Middle frontal gyrus (tissue), 1 donor: ENCODE measurements around the gene ERG.

Source experiments
- DNase-seq: peaks from one replicate; pipeline ENCODE4 v3.0.0-alpha.2; 2015; ENCODE audit warnings: low spot score; ENCODE audit errors: extremely low spot score

The ERG gene

DNA sequence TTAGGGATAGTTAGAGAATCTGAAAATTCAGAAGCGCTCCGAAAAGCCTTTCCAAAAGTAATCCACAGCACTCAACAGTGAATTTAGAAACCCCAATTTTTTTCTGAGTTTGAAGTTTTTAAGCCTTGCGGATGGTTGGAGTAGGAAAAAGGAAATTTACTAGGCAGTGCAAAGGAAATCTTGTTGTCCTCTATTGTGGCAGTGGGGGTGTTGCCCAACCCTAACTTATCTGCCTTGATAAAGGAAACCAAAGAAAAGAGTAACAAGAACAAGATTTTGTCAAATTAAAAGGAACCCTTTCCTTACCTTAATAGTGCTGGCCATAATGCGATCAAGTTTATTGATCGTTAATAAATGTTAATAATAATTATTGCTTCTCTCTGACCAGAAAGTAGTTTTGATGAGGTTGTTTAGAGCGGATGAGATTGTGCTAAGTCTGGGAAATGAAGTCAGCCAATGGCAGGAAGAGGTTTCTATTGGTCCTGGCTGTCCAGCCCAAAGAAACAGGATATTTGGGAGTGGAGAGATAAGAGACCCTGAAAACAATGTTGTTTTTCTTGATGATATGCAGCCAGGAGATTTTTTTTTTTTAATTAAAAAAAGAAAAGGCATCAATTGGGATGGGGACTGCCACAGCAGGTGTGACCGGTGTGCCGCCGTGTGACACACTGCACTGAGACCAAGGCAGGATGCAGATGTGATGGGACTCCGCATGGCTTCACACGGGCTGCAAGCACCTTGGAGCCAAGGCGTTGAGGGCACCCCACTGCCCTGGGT lies at the start of gene ERG:
ERG (minus strand) TSS at position 421 of the 777 bp plus-strand sequence; CDS start at position 324, 97 bp downstream.
- no peak for DNase-seq

DNA sequence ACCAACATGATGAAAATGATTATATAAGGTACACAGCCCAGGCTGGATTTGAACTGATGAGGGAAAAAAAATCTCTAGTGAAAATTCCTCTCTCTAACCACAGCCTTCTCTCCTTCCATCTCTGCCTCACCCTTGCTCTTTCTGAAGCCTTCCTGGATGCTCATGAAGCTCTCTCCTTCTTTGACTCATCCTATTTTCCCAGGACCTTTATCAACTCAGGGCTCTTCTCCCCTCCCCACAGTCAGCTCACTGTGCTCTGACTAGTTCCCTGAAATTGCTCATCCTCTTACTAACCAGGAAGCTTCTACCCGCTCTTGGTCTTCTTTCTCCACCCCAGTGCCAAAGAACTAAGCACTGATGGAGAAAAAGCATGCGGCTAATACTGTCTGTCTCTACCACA lies 46.4 kb upstream of the ERG start:
- no peak for DNase-seq

- no peak for DNase-seq
These were observed 44.0 kb upstream of the ERG start for GRCh38 chr21:38542263-38542662.

GRCh38 chr21:38538353-38538752 lies 40.1 kb upstream of the ERG start:
- no peak for DNase-seq

DNA sequence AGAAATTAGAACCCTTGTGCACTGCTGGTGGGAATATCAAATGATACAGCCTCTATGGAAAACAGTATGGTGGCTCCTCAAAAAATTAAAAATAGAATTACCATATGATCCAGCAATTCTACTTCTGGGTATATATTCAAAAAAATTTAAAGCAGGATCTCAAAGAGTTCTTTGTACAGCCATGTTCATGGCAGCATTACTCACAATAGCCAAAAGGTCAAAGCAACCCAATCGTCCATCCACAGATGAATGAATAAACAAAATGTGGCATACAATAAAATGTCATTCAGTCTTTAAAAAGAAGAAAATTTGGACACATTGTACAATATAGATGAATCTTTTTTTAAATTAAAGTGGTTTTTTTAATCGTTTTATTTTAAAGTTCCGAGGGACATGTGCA lies 36.3 kb upstream of the ERG start:
- no peak for DNase-seq

GRCh38 chr21:38533887-38534286 lies 35.6 kb upstream of the ERG start:
- DNase-seq, result no peak

DNA sequence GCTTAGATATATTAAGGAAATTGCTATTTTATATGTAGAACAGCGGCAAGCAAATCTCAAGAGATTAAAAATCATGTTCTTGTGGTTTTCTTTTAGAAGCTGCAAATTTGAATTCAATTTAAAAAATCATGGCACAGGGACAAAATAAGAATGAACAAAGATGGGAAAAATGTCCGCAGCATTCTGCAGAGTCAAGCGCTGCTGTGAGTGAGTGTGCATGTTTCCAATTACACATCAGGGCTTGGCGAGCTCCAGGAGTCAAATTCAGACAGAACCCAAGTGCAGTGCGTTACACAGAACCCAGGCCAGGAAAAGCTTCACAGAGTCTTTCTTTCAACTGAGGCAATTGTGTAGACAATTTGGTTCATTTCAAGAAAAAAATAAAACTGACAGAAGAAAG lies 33.3 kb upstream of the ERG start:
- no peak for DNase-seq

GRCh38 chr21:38531039-38531541 lies 32.8 kb upstream of the ERG start:
- DNase-seq, result no peak

DNA sequence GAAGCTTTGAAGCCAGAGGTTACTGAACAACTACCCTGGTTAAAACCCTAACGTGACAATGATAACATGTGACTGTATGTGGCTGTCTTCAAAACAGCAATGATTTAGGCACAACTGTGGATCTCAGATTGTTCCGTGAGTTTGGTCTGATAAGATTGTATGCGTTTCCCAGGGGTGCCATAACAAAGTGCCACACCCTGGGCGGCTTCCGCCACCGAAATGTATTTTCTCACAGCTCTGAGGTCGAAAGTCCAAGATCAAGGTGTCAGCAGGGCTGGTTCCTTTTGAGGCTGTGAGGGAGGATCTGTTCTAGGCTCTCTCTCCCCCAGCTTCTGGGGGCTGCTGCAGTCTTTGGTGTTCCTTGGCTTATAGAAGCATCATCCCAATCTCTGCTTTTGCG lies 29.5 kb upstream of the ERG start:
- no peak for DNase-seq

- no peak for DNase-seq
These were observed 27.2 kb upstream of the ERG start for GRCh38 chr21:38525454-38525853.

DNA sequence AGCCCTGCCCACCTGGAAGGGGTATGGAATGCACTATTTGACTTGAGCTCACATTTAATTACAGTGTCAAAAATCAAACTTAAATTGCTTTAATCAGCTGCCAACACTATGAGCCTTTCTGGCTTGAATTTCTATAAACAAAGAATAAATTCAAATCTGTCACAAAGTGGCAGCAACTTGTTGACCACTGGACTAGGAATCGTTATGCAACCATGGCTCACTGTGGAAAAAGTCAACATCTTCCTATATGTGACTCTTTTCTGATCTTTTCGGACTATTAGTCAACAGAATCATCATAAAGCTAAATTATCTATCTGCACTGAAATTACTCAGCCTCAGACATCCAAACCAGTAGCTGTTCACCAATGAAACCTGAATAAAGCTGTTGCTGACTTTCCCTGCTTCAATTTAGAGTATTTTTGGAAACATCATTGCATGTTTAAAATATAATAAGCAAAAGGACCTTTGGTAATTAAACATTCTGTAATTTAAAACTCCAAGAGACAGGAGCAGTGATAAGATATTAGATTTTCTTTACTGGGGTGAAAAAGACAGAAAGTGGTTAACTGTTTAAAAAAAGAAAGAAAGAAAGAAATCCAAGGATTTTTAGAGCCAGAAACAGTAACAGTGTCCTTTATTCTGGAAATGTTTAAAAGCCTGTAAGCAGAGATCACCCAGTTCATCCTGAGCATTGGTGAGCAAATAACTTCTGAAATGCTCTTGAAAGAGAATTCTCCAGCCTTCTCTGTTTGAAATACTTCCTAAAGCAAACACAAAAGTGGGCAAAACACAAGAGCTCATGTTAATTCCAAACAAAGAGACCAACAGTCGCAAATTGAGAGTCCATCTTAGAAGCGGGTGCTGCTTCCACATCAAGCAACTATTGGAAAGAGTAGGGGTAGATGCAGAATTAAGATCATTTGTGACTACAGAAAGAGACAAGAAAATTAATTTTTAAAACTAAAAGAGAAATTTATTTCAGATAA lies 26.2 kb upstream of the ERG start:
- no peak for DNase-seq

DNA sequence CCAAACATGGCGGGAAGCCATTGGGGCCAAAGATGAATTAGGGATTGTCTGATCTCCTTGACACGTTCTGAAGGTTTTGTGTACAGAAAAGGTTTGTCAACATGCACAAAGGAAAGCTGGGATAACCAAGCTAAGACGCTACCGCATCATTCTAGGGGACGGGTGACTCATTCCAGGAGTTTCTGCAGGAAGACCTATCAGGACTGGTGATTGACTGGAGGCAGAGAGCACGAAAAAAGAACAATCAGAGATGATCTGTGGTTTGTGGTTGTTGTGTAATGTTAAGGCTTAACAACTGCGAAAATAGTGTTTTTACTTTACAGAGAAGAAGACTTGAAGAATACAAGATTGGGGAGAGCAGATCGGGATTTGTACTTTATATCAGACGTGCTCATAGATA lies 22.2 kb upstream of the ERG start:
- no peak for DNase-seq

DNA sequence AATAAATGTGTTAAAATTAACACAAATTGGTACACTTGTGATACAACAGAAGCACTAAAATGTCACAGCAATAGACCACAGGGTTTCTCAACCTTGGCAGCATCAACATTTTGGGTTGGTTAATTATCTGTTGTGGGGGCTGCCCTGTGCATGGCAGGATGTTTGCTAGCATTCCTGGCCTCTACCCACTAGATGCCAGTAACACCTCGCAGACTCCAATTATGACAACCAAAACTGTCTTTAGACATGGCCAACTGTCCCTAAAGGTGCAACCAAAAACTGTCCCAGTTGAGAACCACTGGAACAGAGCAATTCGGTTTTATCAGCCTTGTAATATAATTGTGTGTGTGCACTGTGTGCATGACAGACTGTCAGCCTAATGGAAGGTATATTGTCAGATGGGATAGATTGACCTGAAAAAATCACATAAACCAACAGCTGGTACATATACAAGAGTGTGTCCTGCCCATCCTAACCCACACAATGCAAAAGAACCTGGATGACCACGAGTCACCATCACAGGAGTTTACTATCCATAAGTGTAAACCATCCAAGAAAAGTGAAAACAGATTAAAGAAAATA lies 13.5 kb upstream of the ERG start:
- no peak for DNase-seq

- no peak for DNase-seq
These were observed 12.9 kb upstream of the ERG start for GRCh38 chr21:38511198-38511597.

DNA sequence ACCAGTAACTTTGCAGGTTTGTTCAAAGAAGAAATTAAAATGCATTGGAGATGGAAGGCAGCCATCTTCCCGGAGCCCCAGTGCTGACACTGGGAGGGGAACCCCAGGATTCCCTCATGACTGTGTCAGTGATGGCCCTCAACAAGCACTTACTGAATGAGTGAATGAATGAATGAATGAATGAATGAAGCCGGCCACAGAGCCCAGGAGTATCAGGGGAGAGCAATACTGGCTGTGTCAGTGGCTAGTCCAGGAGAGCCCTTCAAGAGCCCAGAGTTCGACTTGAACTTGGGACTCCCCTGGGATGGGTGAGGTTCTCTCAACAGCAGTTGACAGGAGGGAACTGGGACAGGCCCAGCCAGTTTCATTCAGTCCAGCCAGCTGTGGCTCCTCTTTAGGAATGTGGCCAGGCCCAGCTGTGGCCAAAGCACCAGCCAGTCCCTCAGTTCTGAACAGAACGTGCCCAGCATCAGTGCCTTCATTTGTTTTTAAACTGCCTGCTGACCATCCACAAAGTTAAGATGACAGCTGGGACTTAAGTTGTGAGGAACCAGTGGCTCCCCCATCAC lies 9.2 kb upstream of the ERG start:
- no peak for DNase-seq

- no peak for DNase-seq
These were observed 8.5 kb upstream of the ERG start for GRCh38 chr21:38506661-38507281.

GRCh38 chr21:38505654-38506523 lies 7.6 kb upstream of the ERG start:
- peak; percentile 73 for DNase-seq

DNA sequence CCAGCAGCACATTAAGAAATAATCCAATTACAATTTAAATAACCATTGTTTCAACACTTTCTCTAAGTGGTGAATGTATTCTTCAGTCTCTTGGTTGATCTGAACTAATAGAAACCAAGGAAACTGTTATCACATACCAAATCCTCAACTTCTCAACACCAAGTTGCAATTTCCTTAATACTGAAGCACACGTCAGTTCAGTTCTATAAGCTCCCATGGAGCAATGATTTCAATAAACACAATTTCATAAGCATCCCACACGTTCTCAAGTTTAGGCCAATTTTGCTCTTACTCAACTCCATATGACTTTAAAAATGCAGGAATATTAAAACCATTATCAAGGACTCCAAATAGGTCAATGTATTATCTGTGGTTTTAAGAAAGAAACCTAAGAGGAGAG lies 5.8 kb upstream of the ERG start:
- DNase-seq, result no peak

- DNase-seq, result no peak
These were observed 5.3 kb upstream of the ERG start for GRCh38 chr21:38503583-38503982.

DNA sequence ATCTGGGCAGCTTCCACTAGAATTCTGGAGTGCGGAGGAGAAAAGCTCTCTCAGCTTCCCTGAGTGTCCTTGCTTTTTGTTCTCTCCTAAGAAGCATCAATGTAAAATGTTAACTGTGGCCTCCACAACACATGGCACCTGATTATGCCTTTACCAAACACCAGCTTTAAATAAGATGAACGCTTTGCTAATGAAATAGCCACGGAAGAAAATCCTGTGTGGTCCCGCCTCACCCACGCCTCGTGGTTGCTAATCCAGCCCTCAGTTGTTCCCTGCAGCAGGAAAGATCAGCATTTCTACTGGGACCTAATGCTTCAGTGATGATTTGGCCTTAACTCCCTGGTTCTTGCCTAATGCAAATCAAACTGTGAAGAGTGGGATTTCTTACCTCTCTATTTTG lies 1.8 kb upstream of the ERG start:
- no peak for DNase-seq
